Stimulated activated naive CD8-positive, alpha-beta T cell treated with anti-CD3 and anti-CD28 coated beads, Interleukin-15, Interleukin-2, amounts not matched to agents 100 ng/mL and 50 ng/mL, for 24 hours (primary cell): ENCODE measurements around the gene LRP1B.

Experiments
- H3K27ac Mint-ChIP-seq: one replicate; pipeline ENCODE4 v1.8.0; 2021; ENCODE audit warnings: mild to moderate bottlenecking, mixed read lengths
- H3K27me3 Mint-ChIP-seq: one replicate; pipeline ENCODE4 v1.8.0; 2021; ENCODE audit warnings: mixed read lengths
- H3K36me3 Mint-ChIP-seq: one replicate; pipeline ENCODE4 v1.8.0; 2021; ENCODE audit warnings: low read depth, mixed read lengths
- H3K4me1 Mint-ChIP-seq: one replicate; pipeline ENCODE4 v1.8.0; 2021; ENCODE audit warnings: low read depth, mixed read lengths
- H3K4me3 Mint-ChIP-seq: one replicate; pipeline ENCODE4 v1.8.0; 2021; ENCODE audit warnings: mild to moderate bottlenecking, mixed read lengths
- H3K9me3 Mint-ChIP-seq: one replicate; pipeline ENCODE4 v1.8.0; 2021; ENCODE audit warnings: mixed read lengths

Gene LRP1B

DNA sequence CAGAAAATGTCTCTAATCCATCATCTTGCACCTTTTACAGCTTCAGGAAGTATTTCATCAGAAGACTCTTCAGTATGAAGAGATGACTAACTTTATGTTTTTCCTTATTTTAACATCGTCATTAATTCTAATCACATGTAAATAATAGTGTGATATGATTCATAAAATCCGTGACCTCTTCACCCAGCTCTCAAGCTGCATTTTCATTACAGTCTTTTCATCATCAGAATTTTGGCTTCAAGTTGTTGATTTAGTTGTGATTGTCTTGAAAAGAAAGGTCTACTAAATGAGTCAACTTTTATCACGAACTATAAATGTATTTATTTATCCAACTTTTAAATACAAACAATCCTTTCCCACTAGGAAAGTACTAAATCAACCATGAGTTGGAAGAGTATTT is 410.3 kb downstream of the LRP1B start:
- Mint-ChIP-seq H3K27ac (no peak overlapping the region), H3K4me1 (no peaks in the 10 kb centered on the region), H3K27me3 (no peaks in the 10 kb centered on the region), H3K9me3 (peaks cover 19% of the 10 kb centered on the region), H3K36me3 (no peaks in the 10 kb centered on the region), H3K4me3 (no peak overlapping the region)

DNA sequence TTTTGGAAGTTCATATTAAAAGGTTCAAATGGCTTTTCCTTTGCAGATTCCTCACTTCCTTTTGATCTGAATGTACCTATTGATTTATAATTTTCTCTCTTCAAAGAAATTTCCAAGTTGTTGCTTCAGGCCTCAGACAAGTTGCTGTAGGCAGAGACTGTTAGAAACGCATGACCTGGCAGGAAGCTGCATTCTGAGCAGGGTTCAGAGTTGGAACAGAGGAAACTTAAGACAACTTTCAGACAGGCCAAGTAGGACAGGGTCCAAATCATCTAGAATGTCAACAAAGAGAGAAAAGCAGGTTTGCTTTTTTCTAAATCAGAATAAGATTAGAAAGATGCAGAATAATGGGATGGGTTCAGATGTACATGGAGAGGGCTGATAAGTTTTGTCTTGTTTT is 416.3 kb downstream of the LRP1B start:
- H3K36me3 Mint-ChIP-seq = no peaks in the 10 kb centered on the region
- H3K27ac Mint-ChIP-seq = no peak overlapping the region
- H3K27me3 Mint-ChIP-seq = no peaks in the 10 kb centered on the region
- H3K4me3 Mint-ChIP-seq = no peak overlapping the region
- H3K9me3 Mint-ChIP-seq = peaks cover 4% of the 10 kb centered on the region
- H3K4me1 Mint-ChIP-seq = no peaks in the 10 kb centered on the region

DNA sequence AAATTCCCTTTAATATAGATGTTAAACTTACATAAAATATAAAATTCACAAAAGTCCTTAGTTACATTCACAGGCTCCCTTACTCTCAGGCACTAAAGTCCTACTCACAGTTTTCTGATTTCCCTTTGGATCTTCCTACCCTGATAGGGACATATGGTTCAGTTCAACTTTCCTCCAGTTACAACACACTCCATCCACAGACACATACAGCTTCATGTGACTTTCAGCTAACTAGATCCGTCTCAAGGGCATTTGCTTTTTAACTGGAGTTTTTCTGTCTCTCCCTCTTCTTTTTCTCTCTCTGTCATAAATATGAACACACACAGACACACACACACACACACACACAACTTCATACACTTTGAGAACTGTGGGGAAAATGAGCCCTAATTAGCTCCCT is 419.2 kb downstream of the LRP1B start:
- no peaks in the 10 kb centered on the region for H3K36me3 Mint-ChIP-seq
- no peaks in the 10 kb centered on the region for H3K27me3 Mint-ChIP-seq
- H3K9me3 Mint-ChIP-seq = peaks cover 4% of the 10 kb centered on the region
- H3K4me3 Mint-ChIP-seq = no peak overlapping the region
- no peak overlapping the region for H3K27ac Mint-ChIP-seq
- no peaks in the 10 kb centered on the region for H3K4me1 Mint-ChIP-seq

- Mint-ChIP-seq H3K4me3 (no peak overlapping the region), H3K9me3 (peaks cover 4% of the 10 kb centered on the region), H3K36me3 (no peaks in the 10 kb centered on the region), H3K27me3 (no peaks in the 10 kb centered on the region), H3K27ac (no peak overlapping the region), H3K4me1 (no peaks in the 10 kb centered on the region)
Observed at GRCh38 chr2:141710589-141711239, 420.1 kb downstream of the LRP1B start.

DNA sequence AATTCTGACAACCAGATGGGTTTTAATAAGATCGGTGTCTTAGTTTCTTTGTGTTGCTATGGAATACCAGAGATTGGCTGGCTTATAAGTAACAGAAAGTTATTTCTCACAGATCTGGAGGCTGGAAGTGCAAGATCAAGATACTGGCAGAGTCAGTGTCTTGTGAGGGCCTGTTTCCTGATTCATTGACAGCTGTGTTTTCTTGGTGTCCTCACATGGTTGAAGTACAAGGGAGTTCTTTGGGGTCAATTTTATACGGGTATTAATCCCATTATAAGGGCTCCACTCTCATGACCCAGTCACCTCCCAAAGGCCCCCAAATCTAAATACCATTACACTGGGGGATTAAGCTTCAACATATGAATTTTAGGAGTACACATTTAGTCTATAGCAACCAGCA is 421.1 kb downstream of the LRP1B start:
- no peak overlapping the region for H3K4me3 Mint-ChIP-seq
- H3K27me3 Mint-ChIP-seq = no peaks in the 10 kb centered on the region
- no peaks in the 10 kb centered on the region for H3K4me1 Mint-ChIP-seq
- H3K36me3 Mint-ChIP-seq = no peaks in the 10 kb centered on the region
- no peak overlapping the region for H3K27ac Mint-ChIP-seq
- H3K9me3 Mint-ChIP-seq = peaks cover 4% of the 10 kb centered on the region

GRCh38 chr2:141707486-141707885 is 423.3 kb downstream of the LRP1B start:
- no peak overlapping the region for H3K27ac Mint-ChIP-seq
- H3K4me1 Mint-ChIP-seq = no peaks in the 10 kb centered on the region
- no peaks in the 10 kb centered on the region for H3K27me3 Mint-ChIP-seq
- no peak overlapping the region for H3K4me3 Mint-ChIP-seq
- no peaks in the 10 kb centered on the region for H3K36me3 Mint-ChIP-seq
- H3K9me3 Mint-ChIP-seq = peaks cover 3% of the 10 kb centered on the region

DNA sequence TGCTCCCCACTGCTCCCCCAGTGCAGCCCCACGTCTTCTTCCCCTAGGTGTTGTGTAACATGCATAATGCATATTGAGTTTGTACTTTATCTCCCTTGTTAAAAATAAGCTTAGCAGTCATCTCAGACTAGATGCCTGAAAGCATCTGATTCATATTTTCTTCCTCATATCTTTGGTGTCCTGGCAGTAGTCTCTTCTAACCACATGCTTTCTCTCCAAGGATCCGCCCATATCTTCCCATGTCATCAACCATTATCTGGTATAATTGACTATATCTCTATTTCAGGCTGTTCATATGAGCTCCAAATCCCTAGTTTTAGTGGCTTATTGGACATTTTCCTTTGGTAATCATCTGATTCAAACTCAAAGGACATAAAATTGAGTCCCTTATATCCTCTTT is 426.3 kb downstream of the LRP1B start:
- Mint-ChIP-seq H3K4me1 (no peaks in the 10 kb centered on the region), H3K27me3 (no peaks in the 10 kb centered on the region), H3K9me3 (peaks cover 9% of the 10 kb centered on the region), H3K36me3 (no peaks in the 10 kb centered on the region), H3K4me3 (no peak overlapping the region), H3K27ac (no peak overlapping the region)

DNA sequence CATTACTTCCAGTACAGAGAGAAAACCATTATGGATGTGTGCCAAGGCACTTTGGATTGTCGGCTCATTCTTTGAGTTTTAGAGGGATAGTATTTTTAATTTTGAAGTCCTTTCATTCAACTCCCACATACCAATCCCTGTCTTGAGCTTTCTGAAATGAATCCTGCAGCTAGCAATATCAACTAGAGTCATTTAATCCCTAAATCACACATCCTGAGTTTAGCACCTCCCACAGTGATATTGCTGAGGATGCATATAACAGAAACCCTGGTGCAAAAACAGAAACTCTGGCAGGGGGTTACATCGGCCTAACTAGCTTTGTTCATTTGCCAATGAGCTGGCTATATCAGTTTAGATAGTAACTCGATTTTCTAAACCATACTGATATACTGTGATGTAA is 427.3 kb downstream of the LRP1B start:
- H3K27me3 Mint-ChIP-seq = no peaks in the 10 kb centered on the region
- no peaks in the 10 kb centered on the region for H3K36me3 Mint-ChIP-seq
- no peak overlapping the region for H3K4me3 Mint-ChIP-seq
- no peak overlapping the region for H3K27ac Mint-ChIP-seq
- no peaks in the 10 kb centered on the region for H3K4me1 Mint-ChIP-seq
- H3K9me3 Mint-ChIP-seq = peaks cover 9% of the 10 kb centered on the region

DNA sequence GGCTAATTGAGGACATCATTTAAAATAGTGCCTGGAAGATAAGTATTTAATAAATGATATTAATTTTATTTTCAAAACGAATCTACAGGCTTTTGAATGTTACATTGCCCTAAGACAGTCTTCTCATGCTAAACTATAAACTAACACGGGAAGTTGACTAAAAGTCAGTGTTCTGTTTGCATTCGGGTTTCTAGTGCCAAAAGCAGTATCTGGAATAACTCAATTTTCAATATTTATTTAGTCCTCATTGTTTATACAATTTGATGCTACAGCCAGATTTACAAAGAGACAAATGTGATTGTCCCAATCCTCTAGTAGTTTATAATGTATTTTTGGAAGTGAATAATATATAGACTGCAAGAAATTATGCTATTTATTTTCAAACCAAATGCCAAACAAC is 429.2 kb downstream of the LRP1B start:
- Mint-ChIP-seq H3K4me3 (no peak overlapping the region), H3K9me3 (peaks cover 9% of the 10 kb centered on the region), H3K27me3 (no peaks in the 10 kb centered on the region), H3K4me1 (no peaks in the 10 kb centered on the region), H3K36me3 (no peaks in the 10 kb centered on the region), H3K27ac (no peak overlapping the region)

GRCh38 chr2:141699573-141699972 is 431.2 kb downstream of the LRP1B start:
- H3K36me3 Mint-ChIP-seq = no peaks in the 10 kb centered on the region
- no peaks in the 10 kb centered on the region for H3K4me1 Mint-ChIP-seq
- no peak overlapping the region for H3K27ac Mint-ChIP-seq
- H3K9me3 Mint-ChIP-seq = peaks cover 7% of the 10 kb centered on the region
- no peak overlapping the region for H3K4me3 Mint-ChIP-seq
- H3K27me3 Mint-ChIP-seq = no peaks in the 10 kb centered on the region

DNA sequence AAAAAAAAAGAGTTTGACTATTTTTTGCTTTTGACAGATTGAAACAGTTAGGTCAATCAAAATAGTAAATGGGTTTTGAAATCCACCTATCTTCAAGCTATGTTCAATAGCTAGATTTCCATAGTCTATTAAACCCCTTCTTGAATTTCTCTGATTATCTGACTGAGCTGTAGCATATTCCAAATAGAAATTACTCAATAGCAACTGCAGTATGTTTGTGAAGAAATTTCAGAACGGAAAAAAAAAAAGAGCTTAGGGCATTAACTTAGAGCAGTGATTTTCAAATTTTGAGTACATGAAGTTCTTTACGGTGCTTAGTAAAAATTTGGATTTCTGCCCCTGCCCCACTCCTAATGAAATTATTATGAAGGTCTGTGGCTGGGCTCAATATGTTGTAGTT is 432.3 kb downstream of the LRP1B start:
- Mint-ChIP-seq H3K36me3 (no peaks in the 10 kb centered on the region), H3K9me3 (peaks cover 5% of the 10 kb centered on the region), H3K4me1 (no peaks in the 10 kb centered on the region), H3K27ac (no peak overlapping the region), H3K27me3 (no peaks in the 10 kb centered on the region), H3K4me3 (no peak overlapping the region)

DNA sequence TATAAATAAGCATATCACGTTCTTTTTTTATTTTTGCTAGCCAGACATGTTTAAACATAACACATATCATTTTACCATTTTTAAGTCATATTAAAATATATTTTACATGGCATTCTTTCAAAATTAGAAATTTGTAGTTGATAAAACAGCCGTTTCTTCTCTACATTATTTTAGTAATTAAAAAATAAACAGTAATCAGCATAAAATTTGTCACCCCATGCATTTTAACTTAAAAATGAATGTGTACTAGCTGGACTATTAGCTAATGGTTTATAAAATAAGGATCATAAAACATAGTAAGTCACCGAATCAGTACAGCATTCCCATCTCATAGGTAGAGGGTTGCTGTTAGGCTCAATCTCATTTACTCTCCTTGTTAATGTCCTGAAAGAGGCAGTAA is 433.8 kb downstream of the LRP1B start:
- Mint-ChIP-seq H3K27me3 (no peaks in the 10 kb centered on the region), H3K36me3 (no peaks in the 10 kb centered on the region), H3K9me3 (peaks cover 5% of the 10 kb centered on the region), H3K27ac (no peak overlapping the region), H3K4me3 (no peak overlapping the region), H3K4me1 (no peaks in the 10 kb centered on the region)

DNA sequence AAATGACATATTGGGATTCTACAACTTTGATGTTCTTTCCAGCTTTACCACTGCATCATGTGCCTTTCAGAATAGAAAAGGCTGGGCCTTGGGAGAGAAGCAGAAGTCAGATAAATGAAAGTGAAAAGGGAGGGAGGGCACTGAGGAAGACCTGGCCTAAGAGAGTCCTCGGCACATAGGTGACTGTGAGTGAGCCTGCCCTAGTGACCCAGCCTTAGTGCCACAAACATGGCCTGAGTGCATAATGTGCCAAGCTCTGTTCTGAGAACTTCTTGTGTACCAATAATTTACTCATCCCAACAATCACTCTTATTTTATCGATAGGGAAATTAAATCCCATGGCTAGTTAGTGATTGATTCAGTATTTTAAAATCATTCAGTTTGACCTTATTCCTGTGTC is 436.6 kb downstream of the LRP1B start:
- Mint-ChIP-seq H3K27me3 (no peaks in the 10 kb centered on the region), H3K27ac (no peak overlapping the region), H3K9me3 (peaks cover 3% of the 10 kb centered on the region), H3K36me3 (no peaks in the 10 kb centered on the region), H3K4me3 (no peak overlapping the region), H3K4me1 (no peaks in the 10 kb centered on the region)

DNA sequence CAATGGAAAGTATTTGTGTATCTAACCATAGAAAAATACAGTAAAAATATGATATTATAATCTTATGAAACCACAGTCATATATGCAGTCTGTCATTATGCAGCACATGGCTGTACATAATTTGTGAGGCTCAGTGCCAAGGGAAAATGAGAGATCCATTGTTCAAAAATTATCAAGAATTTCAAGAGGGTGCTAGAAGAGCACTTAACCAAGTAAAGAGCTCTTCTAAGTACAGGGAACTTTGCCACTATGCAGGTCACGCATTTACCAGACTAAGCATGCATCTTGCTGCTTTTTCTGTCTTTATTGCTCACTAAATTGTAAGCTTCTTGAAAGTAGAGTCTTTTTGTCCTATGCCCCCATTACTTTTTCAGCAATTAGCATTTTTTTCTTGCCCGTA is 438.0 kb downstream of the LRP1B start:
- peaks cover 3% of the 10 kb centered on the region for H3K9me3 Mint-ChIP-seq
- no peak overlapping the region for H3K27ac Mint-ChIP-seq
- H3K27me3 Mint-ChIP-seq = no peaks in the 10 kb centered on the region
- H3K36me3 Mint-ChIP-seq = no peaks in the 10 kb centered on the region
- H3K4me3 Mint-ChIP-seq = no peak overlapping the region
- H3K4me1 Mint-ChIP-seq = no peaks in the 10 kb centered on the region

DNA sequence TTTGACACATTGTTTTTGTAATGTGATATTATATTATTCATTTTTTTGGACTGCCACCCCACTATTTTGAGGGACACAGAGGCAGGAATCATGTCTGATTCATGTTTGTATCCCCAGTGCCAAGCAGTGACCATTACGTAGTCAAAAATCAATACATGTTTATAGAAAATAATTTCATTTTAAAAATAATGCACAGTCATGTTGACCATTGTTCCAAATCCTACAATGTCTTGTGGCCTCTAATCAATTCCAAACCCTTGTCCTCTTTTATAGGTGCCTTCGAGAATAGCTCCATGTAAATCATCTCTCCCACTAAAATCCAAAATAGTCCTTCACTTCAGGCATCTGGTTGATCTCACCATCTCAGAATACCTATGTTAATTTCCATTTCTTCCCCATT is 454.7 kb downstream of the LRP1B start:
- Mint-ChIP-seq H3K27me3 (no peaks in the 10 kb centered on the region), H3K36me3 (no peaks in the 10 kb centered on the region), H3K27ac (no peak overlapping the region)

DNA sequence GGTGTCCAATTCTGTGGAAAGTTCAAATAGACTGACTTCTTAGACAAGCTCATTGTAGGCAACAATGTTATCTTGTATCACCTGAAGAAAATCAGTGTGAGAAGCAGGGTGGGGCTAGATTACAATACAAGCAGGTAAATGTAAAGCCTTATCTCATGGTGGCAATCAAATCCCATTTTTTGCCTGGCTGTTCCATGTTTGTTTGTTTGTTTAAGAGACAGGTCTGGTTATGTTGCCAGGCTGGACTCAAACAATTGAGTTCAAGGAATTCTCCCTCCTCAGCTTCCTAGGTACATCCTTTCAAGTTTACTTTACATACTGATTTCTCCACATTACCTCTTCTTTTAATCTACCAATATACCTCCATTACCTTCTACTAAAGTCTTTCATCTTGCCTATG is 464.6 kb downstream of the LRP1B start:
- H3K9me3 Mint-ChIP-seq = peaks cover 11% of the 10 kb centered on the region
- no peak overlapping the region for H3K27ac Mint-ChIP-seq
- H3K27me3 Mint-ChIP-seq = no peaks in the 10 kb centered on the region
- H3K36me3 Mint-ChIP-seq = no peaks in the 10 kb centered on the region
- no peaks in the 10 kb centered on the region for H3K4me1 Mint-ChIP-seq
- H3K4me3 Mint-ChIP-seq = no peak overlapping the region

More for the DNA sequence above, 454.7 kb downstream of the LRP1B start:
- Mint-ChIP-seq H3K4me3 (no peak overlapping the region), H3K9me3 (no peaks in the 10 kb centered on the region), H3K4me1 (no peaks in the 10 kb centered on the region)
